Jurkat, Clone E6-1 (cell line): ENCODE measurements around the gene IL1RN.
A peak's percentile ranks its signal among the peaks of the same experiment; 100 is the strongest.

ENCODE experiments used
- DNase-seq: peaks from one replicate; pipeline ENCODE4 v3.0.0-alpha.2; 2011; ENCODE audit warnings: low read depth, low spot score
- H3K4me3 ChIP-seq: 2 replicates; pipeline ENCODE4 v1.5.1; 2011; ENCODE audit warnings: mild to moderate bottlenecking, low read length, control low read depth, moderate library complexity

Gene IL1RN

GRCh38 chr2:113124181-113124961, 3.0 kb upstream of the IL1RN start:
- DNase-seq: no peak
- H3K4me3 ChIP-seq: no peak overlapping the region

GRCh38 chr2:113124984-113125855, 2.2 kb upstream of the IL1RN start:
- no peak for DNase-seq
- no peak overlapping the region for H3K4me3 ChIP-seq

GRCh38 chr2:113127646-113128570, 510 bp downstream of the IL1RN start:
- H3K4me3 ChIP-seq: no peak overlapping the region
- DNase-seq: no peak

- H3K4me3 ChIP-seq: no peak overlapping the region
- DNase-seq: no peak
Observed at GRCh38 chr2:113129519-113130078, 2.2 kb downstream of the IL1RN start.

- no peak for DNase-seq
- H3K4me3 ChIP-seq: no peak overlapping the region
Observed at GRCh38 chr2:113131352-113132185, 4.2 kb downstream of the IL1RN start.

- no peak overlapping the region for H3K4me3 ChIP-seq
- no peak for DNase-seq
Observed at GRCh38 chr2:113132414-113133021, 5.1 kb downstream of the IL1RN start.

GRCh38 chr2:113133704-113134598, 6.6 kb downstream of the IL1RN start:
- H3K4me3 ChIP-seq: no peak overlapping the region
- DNase-seq: no peak

GRCh38 chr2:113134717-113135116, 7.3 kb downstream of the IL1RN start:
- no peak for DNase-seq
- H3K4me3 ChIP-seq: no peak overlapping the region

GRCh38 chr2:113135317-113135716, 7.9 kb downstream of the IL1RN start:
- no peak overlapping the region for H3K4me3 ChIP-seq
- no peak for DNase-seq

- DNase-seq: peak; percentile 30
Observed at GRCh38 chr2:113136828-113137775, 9.7 kb downstream of the IL1RN start.

GRCh38 chr2:113137827-113138226, 10.4 kb downstream of the IL1RN start:
- H3K4me3 ChIP-seq: no peak overlapping the region
- no peak for DNase-seq

More at GRCh38 chr2:113136828-113137775, 9.7 kb downstream of the IL1RN start:
- H3K4me3 ChIP-seq: no peak overlapping the region

GRCh38 chr2:113138428-113139322, 11.3 kb downstream of the IL1RN start:
- no peak overlapping the region for H3K4me3 ChIP-seq
- peak; percentile 79 for DNase-seq

- H3K4me3 ChIP-seq: no peak overlapping the region
- peak; percentile 32 for DNase-seq
Observed at GRCh38 chr2:113141451-113141850, 14.1 kb downstream of the IL1RN start.

- no peak for DNase-seq
- no peak overlapping the region for H3K4me3 ChIP-seq
Observed at GRCh38 chr2:113142290-113142689, 14.9 kb downstream of the IL1RN start.

GRCh38 chr2:113144259-113144658, 16.9 kb downstream of the IL1RN start:
- DNase-seq: no peak
- no peak overlapping the region for H3K4me3 ChIP-seq
